IMR-90 (cell line): ENCODE data around the gene MBD2. TPM values are rescaled to one million over a fixed set of nuclear protein-coding genes. Genes with fewer than 3 reads are reported as not detected.
"Not testable (repeated sequence)": the region's sequence is repeated elsewhere in the genome, so short reads cannot be mapped to it uniquely, and the experiment has no call there.

Experiments
- ATAC-seq: fragments of 200-7000 bp; cut with Tn5 transposase; 2 replicates; pipeline ENCODE4 v1.9.1; 2020; ENCODE audit warnings: low read depth, mild to moderate bottlenecking, moderate library complexity
- BruUV-seq: library from RNA; stranded (reverse); fragments of 400-500 nt; replicated peaks from 2 replicates; lab custom pipeline; 2021; lab: Mats Ljungman, UMichigan
- CTCF ChIA-PET: fragments of 300-600 bp; formaldehyde crosslinking; extraction: SDS; loops from one replicate; lab custom pipeline; 2021; ENCODE audit warnings: antibody characterized with exemption; lab: Yijun Ruan, JAX
- POLR2A ChIA-PET: fragments of 300-600 bp; sonication (Branson Sonifier 250); formaldehyde crosslinking; loops from one replicate; lab custom pipeline; 2022; ENCODE audit warnings: antibody characterized with exemption; ENCODE audit not compliant: unreplicated experiment; lab: Charles Lee
- DNase-seq: peaks from one replicate; pipeline ENCODE4 v3.0.0; 2013
- H2AFZ ChIP-seq: replicated peaks from 2 replicates; pipeline ENCODE3; 2013; ENCODE audit warnings: low read length, mild to moderate bottlenecking; ENCODE audit not compliant: poor library complexity
- H2AK5ac ChIP-seq: 2 replicates; pipeline ENCODE4 v1.6.1; 2013; ENCODE audit warnings: low read depth, low read length, inconsistent platforms
- H2AK9ac ChIP-seq: replicated peaks from 2 replicates; pipeline ENCODE3; 2013; ENCODE audit warnings: mild to moderate bottlenecking, low read depth, low read length, moderate library complexity; ENCODE audit not compliant: poor library complexity
- H2BK120ac ChIP-seq: 2 replicates; pipeline ENCODE4 v1.6.1; 2013; ENCODE audit warnings: low read depth, low read length, inconsistent platforms
- H2BK15ac ChIP-seq: 3 replicates; pipeline ENCODE4 v1.6.1; 2013; ENCODE audit warnings: low read depth, low read length, inconsistent platforms
- H2BK20ac ChIP-seq: 2 replicates; pipeline ENCODE4 v1.6.1; 2013; ENCODE audit warnings: low read depth, mild to moderate bottlenecking, inconsistent platforms, low read length, moderate library complexity
- H2BK5ac ChIP-seq: 2 replicates; pipeline ENCODE4 v1.6.1; 2013; ENCODE audit warnings: mild to moderate bottlenecking, low read depth, low read length, inconsistent platforms; ENCODE audit not compliant: poor library complexity, severe bottlenecking
- H3K14ac ChIP-seq: replicated peaks from 2 replicates; pipeline ENCODE4 v1.6.1; 2013; ENCODE audit warnings: low read depth, low read length, inconsistent platforms
- H3K18ac ChIP-seq: 2 replicates; pipeline ENCODE4 v1.6.1; 2013; ENCODE audit warnings: low read depth, low read length, control low read depth
- H3K23ac ChIP-seq: 2 replicates; pipeline ENCODE4 v1.6.1; 2013; ENCODE audit warnings: low read depth, low read length, inconsistent platforms
- H3K27ac ChIP-seq: 2 replicates; pipeline ENCODE4 v1.5.1; 2013; ENCODE audit warnings: mild to moderate bottlenecking, control low read depth, low read length; ENCODE audit not compliant: insufficient read depth
- H3K27me3 ChIP-seq: 2 replicates; pipeline ENCODE4 v1.6.1; 2013; ENCODE audit warnings: low read length; ENCODE audit not compliant: control insufficient read depth, insufficient read depth
- H3K36me3 ChIP-seq: 2 replicates; pipeline ENCODE4 v1.6.1; 2013; ENCODE audit warnings: low read length, mixed read lengths; ENCODE audit not compliant: control insufficient read depth, insufficient read depth
- H3K4ac ChIP-seq: 2 replicates; pipeline ENCODE4 v1.6.1; 2013; ENCODE audit warnings: low read depth, low read length, inconsistent platforms
- H3K4me1 ChIP-seq: 2 replicates; pipeline ENCODE4 v1.6.1; 2013; ENCODE audit warnings: low read length, mixed read lengths; ENCODE audit not compliant: control insufficient read depth, insufficient read depth
- H3K4me2 ChIP-seq: 2 replicates; pipeline ENCODE4 v1.6.1; 2013; ENCODE audit warnings: low read depth, mild to moderate bottlenecking, control low read depth, low read length, moderate library complexity
- H3K4me3 ChIP-seq: 2 replicates; pipeline ENCODE4 v1.5.1; 2013; ENCODE audit warnings: low read depth, mild to moderate bottlenecking, control low read depth, low read length, moderate library complexity; ENCODE audit not compliant: insufficient read depth
- H3K56ac ChIP-seq: 2 replicates; pipeline ENCODE4 v1.6.1; 2013; ENCODE audit warnings: low read length, inconsistent platforms; ENCODE audit not compliant: insufficient read depth; ENCODE audit errors: extremely low read depth
- H3K79me1 ChIP-seq, 2 experiments: 2 replicates each; pipeline ENCODE4 v1.6.1; 2013; ENCODE audit warnings: low read length in 2 of 2, inconsistent platforms in 1 of 2, low read depth in 1 of 2
- H3K9ac ChIP-seq: 2 replicates; pipeline ENCODE4 v1.6.1; 2013; ENCODE audit warnings: low read depth, low read length, control low read depth
- H3K9me1 ChIP-seq: 2 replicates; pipeline ENCODE4 v1.6.1; 2013; ENCODE audit warnings: low read length, inconsistent platforms; ENCODE audit not compliant: insufficient read depth
- H3K9me3 ChIP-seq: 2 replicates; pipeline ENCODE4 v1.6.1; 2013; ENCODE audit warnings: low read length; ENCODE audit not compliant: control insufficient read depth, insufficient read depth
- H4K20me1 ChIP-seq: 2 replicates; pipeline ENCODE4 v1.6.1; 2013; ENCODE audit warnings: low read length, inconsistent platforms; ENCODE audit not compliant: insufficient read depth
- H4K5ac ChIP-seq: 2 replicates; pipeline ENCODE4 v1.6.1; 2013; ENCODE audit warnings: mild to moderate bottlenecking, low read depth, low read length, control low read depth
- H4K8ac ChIP-seq, 2 experiments: 2 replicates each; pipeline ENCODE4 v1.6.1; 2013; ENCODE audit warnings: low read depth in 2 of 2, low read length in 2 of 2, control low read depth in 1 of 2, inconsistent platforms in 1 of 2
- H4K91ac ChIP-seq: 2 replicates; pipeline ENCODE4 v1.6.1; 2013; ENCODE audit warnings: low read depth, low read length, inconsistent platforms; ENCODE audit not compliant: insufficient read depth
- WGBS, 2 experiments: methylation state at CpG; one replicate each; pipeline versions ENCODE4 v1.1.5 to v1.1.7; 2013; ENCODE audit warnings: missing lambda C conversion rate in 2 of 2; ENCODE audit not compliant: insufficient read length in 1 of 2; ENCODE audit errors: extremely low coverage in 2 of 2; 5-methylcytosine and 5-hydroxymethylcytosine counted together
- dilution Hi-C: fragments of 300-500 bp; cut with HindIII; formaldehyde crosslinking; loops from one replicate; pipeline ENCODE4 v1.14.3; 2018; ENCODE audit warnings: low sequenced_read_pairs; ENCODE audit not compliant: unreplicated experiment
- in situ Hi-C: fragments of 300-500 bp; cut with MboI; formaldehyde crosslinking; loops from 3 replicates; pipeline ENCODE4 v1.14.3; 2019; ENCODE audit warnings: low sequenced_read_pairs, inconsistent platforms, mixed read lengths
- intact Hi-C: fragments of 100-400 bp; cut with micrococcal nuclease; formaldehyde crosslinking; loops from 2 replicates; pipeline ENCODE4 v1.10.0; 2022
- polyA plus RNA-seq, 3 experiments: library from polyadenylated mRNA; depleted of rRNA; stranded (reverse); fragments of >200 nt; gene quantifications; 2 replicates each; pipeline ENCODE4 v1.2.3, GENCODE V29; 2012; ENCODE audit warnings: low replicate concordance in 1 of 3
- total RNA-seq: library from RNA; depleted of rRNA; stranded (reverse); fragments of >200 nt; gene quantifications from 2 replicates; pipeline ENCODE4 v1.2.3, GENCODE V29; 2012

The MBD2 gene
- total and polyA plus RNA-seq, 2 of the 4 experiments (the other 2 are of a cell fraction): 9.7 to 29.5 TPM

DNA sequence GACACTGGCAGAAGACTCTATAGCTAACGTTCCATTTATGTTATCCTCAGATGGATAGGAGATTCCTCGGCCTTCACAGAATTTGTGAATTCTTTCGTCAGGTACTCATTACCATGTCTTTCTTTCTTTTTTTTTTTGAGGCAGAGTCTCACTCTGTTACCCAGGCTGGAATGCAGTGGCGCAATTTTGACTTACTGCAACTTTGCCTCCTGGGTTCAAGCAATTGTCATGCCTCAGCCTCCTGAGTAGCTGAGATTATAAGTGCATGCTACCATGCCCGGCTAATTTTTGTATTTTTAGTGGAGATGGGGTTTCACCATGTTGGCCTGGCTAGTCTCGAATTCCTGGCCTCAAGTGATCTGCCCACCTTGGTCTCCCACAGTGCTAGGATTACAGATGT is 33.3 kb upstream of the MBD2 start:
- H3K18ac ChIP-seq, H3K4ac ChIP-seq, H4K91ac ChIP-seq, H3K79me1 ChIP-seq, H3K9ac ChIP-seq, H2BK15ac ChIP-seq, POLR2A ChIA-PET, H3K23ac ChIP-seq, ATAC-seq, H2AK9ac ChIP-seq, BruUV-seq, dilution Hi-C loops, H2AFZ ChIP-seq, H2AK5ac ChIP-seq, intact Hi-C loops, H3K36me3 ChIP-seq, H3K9me1 ChIP-seq, H3K4me1 ChIP-seq, H2BK20ac ChIP-seq, H2BK5ac ChIP-seq, H2BK120ac ChIP-seq, H4K20me1 ChIP-seq, H3K4me2 ChIP-seq, CTCF ChIA-PET, H3K9me3 ChIP-seq, H4K5ac ChIP-seq, DNase-seq, H3K14ac ChIP-seq, H3K4me3 ChIP-seq, H3K27me3 ChIP-seq, H3K56ac ChIP-seq, H3K27ac ChIP-seq, H4K8ac ChIP-seq, in situ Hi-C loops: not testable (repeated sequence)
- 100% methylated on average over 1 of the region's 6 CpGs; no CpG with 5 or more reads in 1 of the 2 experiments for WGBS, 2 experiments
